ENCODE results near the gene TPM2. TPM values are rescaled to one million over a fixed set of nuclear protein-coding genes. Genes with fewer than 3 reads are reported as not detected.

The TPM2 gene
- total and polyA plus RNA-seq, 2 donors from 2014 or later: 218 to 287 TPM

- Histone ChIP-seq H3K4me3 (ENCODE audit: low read length in 3 of 3) (no peak within 1 kb of the TSS), H3K9ac (ENCODE audit: low read length in 3 of 3) (no peak within 1 kb of the TSS), H3K4me1 (ENCODE audit: control insufficient read depth in 2 of 3, insufficient read depth in 2 of 3, low read depth in 1 of 3, low read length in 3 of 3) (peaks cover 0 to 9% (median 7%) of the 10 kb centered on the region in 3 donors), H3K9me3 (ENCODE audit: control insufficient read depth in 2 of 3, insufficient read depth in 1 of 3, low read length in 3 of 3) (no peaks in the 10 kb centered on the region), H3K27ac (ENCODE audit: low read depth in 2 of 2, low read length in 2 of 2) (no peak within 1 kb of the TSS), H3K27me3 (ENCODE audit: control insufficient read depth, insufficient read depth, low read length) (no peaks in the 10 kb centered on the region), H3K36me3 (ENCODE audit: control insufficient read depth in 2 of 3, insufficient read depth in 3 of 3, low read length in 3 of 3) (no peaks in the 10 kb centered on the region)
- FAIRE-seq: no peak
- intact Hi-C loops (cut with DNase I): no loop called here
- peak in 1 of 5 donors; percentile 62 for DNase-seq
- TF ChIP-seq, protein P1, sequence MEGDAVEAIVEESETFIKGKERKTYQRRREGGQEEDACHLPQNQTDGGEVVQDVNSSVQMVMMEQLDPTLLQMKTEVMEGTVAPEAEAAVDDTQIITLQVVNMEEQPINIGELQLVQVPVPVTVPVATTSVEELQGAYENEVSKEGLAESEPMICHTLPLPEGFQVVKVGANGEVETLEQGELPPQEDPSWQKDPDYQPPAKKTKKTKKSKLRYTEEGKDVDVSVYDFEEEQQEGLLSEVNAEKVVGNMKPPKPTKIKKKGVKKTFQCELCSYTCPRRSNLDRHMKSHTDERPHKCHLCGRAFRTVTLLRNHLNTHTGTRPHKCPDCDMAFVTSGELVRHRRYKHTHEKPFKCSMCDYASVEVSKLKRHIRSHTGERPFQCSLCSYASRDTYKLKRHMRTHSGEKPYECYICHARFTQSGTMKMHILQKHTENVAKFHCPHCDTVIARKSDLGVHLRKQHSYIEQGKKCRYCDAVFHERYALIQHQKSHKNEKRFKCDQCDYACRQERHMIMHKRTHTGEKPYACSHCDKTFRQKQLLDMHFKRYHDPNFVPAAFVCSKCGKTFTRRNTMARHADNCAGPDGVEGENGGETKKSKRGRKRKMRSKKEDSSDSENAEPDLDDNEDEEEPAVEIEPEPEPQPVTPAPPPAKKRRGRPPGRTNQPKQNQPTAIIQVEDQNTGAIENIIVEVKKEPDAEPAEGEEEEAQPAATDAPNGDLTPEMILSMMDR (IDR thresholded peaks at IDR 0.05; ENCODE audit: borderline replicate concordance, extremely low read depth, insufficient read depth): no peak
Observed at GRCh38 chr9:35673132-35674024, 16.3 kb downstream of the TPM2 start, which contains the start of gene CA9. Gene CA9, plus strand, starts transcription at chr9:35673928. Its CDS starts 32 bp downstream, at chr9:35673960.

DNA sequence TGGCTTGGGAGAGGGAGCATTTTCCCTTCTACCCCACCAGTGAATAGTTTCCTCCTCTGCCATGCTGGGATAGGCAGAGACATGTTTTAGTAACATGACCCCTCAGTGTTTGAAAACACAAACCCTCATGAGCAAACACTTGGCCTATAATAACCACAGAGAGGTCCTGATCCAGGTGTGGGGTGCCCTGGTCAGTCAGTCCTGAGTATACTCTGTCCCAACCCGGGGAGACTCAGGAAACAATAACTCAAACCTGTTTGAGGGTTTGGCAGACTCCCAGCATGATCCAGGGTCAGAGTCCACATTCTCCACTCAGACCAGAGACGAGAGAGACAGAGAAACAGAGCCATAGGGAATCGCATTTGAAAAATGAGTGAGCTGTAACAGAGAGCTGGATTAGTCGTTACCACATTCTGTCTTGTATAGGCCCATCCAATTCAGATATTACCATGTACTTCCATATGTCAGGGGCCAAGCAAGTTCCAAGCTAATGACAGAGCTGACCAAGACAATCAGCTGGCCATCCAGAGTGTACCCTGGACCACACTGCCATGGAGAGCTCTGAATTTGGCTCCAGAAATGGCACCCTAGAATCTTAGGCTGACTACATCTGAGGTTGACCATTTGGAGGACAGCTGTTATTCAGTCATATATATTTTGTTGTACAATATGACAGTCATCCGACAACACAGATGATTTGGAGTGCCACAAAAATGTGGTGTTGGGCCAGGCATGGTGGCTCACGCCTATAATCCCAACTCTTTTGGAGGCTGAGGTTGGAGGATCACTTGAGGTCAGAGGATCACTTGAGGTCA, 20.2 kb downstream of the TPM2 start:
- intact Hi-C loops (cut with DNase I): no loop called here
- H3K27me3 ChIP-seq (ENCODE audit: control insufficient read depth, insufficient read depth, low read length): no peaks in the 10 kb centered on the region
- no peaks in the 10 kb centered on the region for H3K9me3 ChIP-seq (ENCODE audit: control insufficient read depth in 2 of 3, insufficient read depth in 1 of 3, low read length in 3 of 3)
- no peak overlapping the region for H3K9ac ChIP-seq (ENCODE audit: low read length in 3 of 3)
- H3K4me1 ChIP-seq (ENCODE audit: control insufficient read depth in 2 of 3, insufficient read depth in 2 of 3, low read depth in 1 of 3, low read length in 3 of 3): peaks cover 0 to 18% (median 15%) of the 10 kb centered on the region in 3 donors
- H3K27ac ChIP-seq (ENCODE audit: low read depth in 2 of 2, low read length in 2 of 2): peak overlapping the region; percentile 37 to 49
- no peaks in the 10 kb centered on the region for H3K36me3 ChIP-seq (ENCODE audit: control insufficient read depth in 2 of 3, insufficient read depth in 3 of 3, low read length in 3 of 3)
- FAIRE-seq (peak; percentile 15), DNase-seq (peak in 3 of 5 donors; percentile 8 to 75 (median 35))
- H3K4me3 ChIP-seq (ENCODE audit: low read length in 3 of 3): no peak overlapping the region
- TF ChIP-seq, protein P1 (IDR thresholded peaks at IDR 0.05; ENCODE audit: borderline replicate concordance, extremely low read depth, insufficient read depth): no peak

DNA sequence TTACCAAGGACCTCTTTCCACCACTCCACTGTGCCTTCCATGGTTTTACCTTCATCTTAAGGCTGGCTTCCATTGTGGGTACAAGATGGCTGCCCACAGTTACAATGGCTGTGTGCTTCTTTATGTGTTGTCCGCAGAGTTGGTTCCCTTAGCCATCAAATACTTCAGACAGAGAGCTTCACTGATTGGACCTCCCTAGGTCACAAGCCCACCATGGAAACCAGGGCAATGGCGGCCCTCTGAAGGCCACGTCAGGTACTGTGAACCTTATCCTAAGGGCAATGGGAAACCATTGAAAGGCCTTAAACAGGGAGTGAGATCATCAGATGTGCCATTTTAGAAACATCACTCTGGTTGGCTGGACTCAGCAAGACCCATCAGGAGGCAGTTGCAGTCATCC, 21.8 kb downstream of the TPM2 start:
- no peak overlapping the region for H3K27ac ChIP-seq (ENCODE audit: low read depth in 2 of 2, low read length in 2 of 2)
- no peaks in the 10 kb centered on the region for H3K36me3 ChIP-seq (ENCODE audit: control insufficient read depth in 2 of 3, insufficient read depth in 3 of 3, low read length in 3 of 3)
- no peak overlapping the region for H3K9ac ChIP-seq (ENCODE audit: low read length in 3 of 3)
- DNase-seq (no peak), FAIRE-seq (no peak)
- no peaks in the 10 kb centered on the region for H3K27me3 ChIP-seq (ENCODE audit: control insufficient read depth, insufficient read depth, low read length)
- TF ChIP-seq, protein P1 (IDR thresholded peaks at IDR 0.05; ENCODE audit: borderline replicate concordance, extremely low read depth, insufficient read depth): no peak
- no peak overlapping the region for H3K4me3 ChIP-seq (ENCODE audit: low read length in 3 of 3)
- peaks cover 0 to 18% (median 16%) of the 10 kb centered on the region in 3 donors for H3K4me1 ChIP-seq (ENCODE audit: control insufficient read depth in 2 of 3, insufficient read depth in 2 of 3, low read depth in 1 of 3, low read length in 3 of 3)
- no peaks in the 10 kb centered on the region for H3K9me3 ChIP-seq (ENCODE audit: control insufficient read depth in 2 of 3, insufficient read depth in 1 of 3, low read length in 3 of 3)
- intact Hi-C loops (cut with DNase I): no loop called here

All from kidney (tissue), 14 donors.